ENCODE results near the gene CLIP4.

The CLIP4 gene

GRCh38 chr2:29068513-29068912 is 46.7 kb upstream of the CLIP4 start:
- no peak for TF ChIP-seq CTCF (IDR thresholded peaks at IDR 0.05; ENCODE audit: borderline replicate concordance, extremely low read depth, low read length, poor library complexity, severe bottlenecking)
- no peak for TF ChIP-seq EZH2 (IDR thresholded peaks at IDR 0.05; ENCODE audit: borderline replicate concordance, low read depth, low read length, severe bottlenecking)
- H4K20me1 ChIP-seq (ENCODE audit: insufficient read depth, low read length), result no peaks in the 10 kb centered on the region
- H3K4me2 ChIP-seq (ENCODE audit: insufficient read depth, low read length), result no peak overlapping the region
- no peak overlapping the region for H2AFZ ChIP-seq (ENCODE audit: low read depth, low read length)
- H3K9me3 ChIP-seq (ENCODE audit: insufficient read depth, low read length, severe bottlenecking), result no peaks in the 10 kb centered on the region
- DNase-seq (no peak), ATAC-seq (ENCODE audit: insufficient read depth, low read depth) (no peak)
- no peak overlapping the region for H3K27ac ChIP-seq (ENCODE audit: low read length)
- H3K9ac ChIP-seq (ENCODE audit: low read depth, low read length), result no peak overlapping the region
- H3K36me3 ChIP-seq (ENCODE audit: insufficient read depth, low read length), result no peaks in the 10 kb centered on the region
- no peaks in the 10 kb centered on the region for H3K4me1 ChIP-seq (ENCODE audit: insufficient read depth, low read length)
- no peaks in the 10 kb centered on the region for H3K79me2 ChIP-seq (ENCODE audit: insufficient read depth, low read length)
- no peak overlapping the region for H3K4me3 ChIP-seq (ENCODE audit: low read depth in 1 of 2, low read length in 2 of 2)
- H3K27me3 ChIP-seq (ENCODE audit: insufficient read depth, low read length, poor library complexity), result no peaks in the 10 kb centered on the region

- Histone ChIP-seq H3K4me3 (ENCODE audit: low read depth in 1 of 2, low read length in 2 of 2) (no peak overlapping the region), H3K36me3 (ENCODE audit: insufficient read depth, low read length) (no peaks in the 10 kb centered on the region), H3K4me2 (ENCODE audit: insufficient read depth, low read length) (no peak overlapping the region), H3K27ac (ENCODE audit: low read length) (no peak overlapping the region), H3K9me3 (ENCODE audit: insufficient read depth, low read length, severe bottlenecking) (no peaks in the 10 kb centered on the region), H4K20me1 (ENCODE audit: insufficient read depth, low read length) (no peaks in the 10 kb centered on the region), H2AFZ (ENCODE audit: low read depth, low read length) (no peak overlapping the region), H3K4me1 (ENCODE audit: insufficient read depth, low read length) (no peaks in the 10 kb centered on the region), H3K27me3 (ENCODE audit: insufficient read depth, low read length, poor library complexity) (peaks cover 4% of the 10 kb centered on the region), H3K9ac (ENCODE audit: low read depth, low read length) (no peak overlapping the region), H3K79me2 (ENCODE audit: insufficient read depth, low read length) (no peaks in the 10 kb centered on the region)
- ATAC-seq (ENCODE audit: insufficient read depth, low read depth) (no peak), DNase-seq (no peak)
- TF ChIP-seq EZH2 (IDR thresholded peaks at IDR 0.05; ENCODE audit: borderline replicate concordance, low read depth, low read length, severe bottlenecking), result no peak
- TF ChIP-seq CTCF (IDR thresholded peaks at IDR 0.05; ENCODE audit: borderline replicate concordance, extremely low read depth, low read length, poor library complexity, severe bottlenecking), result no peak
These were observed 44.7 kb upstream of the CLIP4 start for GRCh38 chr2:29070526-29070925.

GRCh38 chr2:29071032-29071975 is 43.9 kb upstream of the CLIP4 start:
- no peaks in the 10 kb centered on the region for H3K79me2 ChIP-seq (ENCODE audit: insufficient read depth, low read length)
- no peak overlapping the region for H3K27ac ChIP-seq (ENCODE audit: low read length)
- H2AFZ ChIP-seq (ENCODE audit: low read depth, low read length), result no peak overlapping the region
- H3K9ac ChIP-seq (ENCODE audit: low read depth, low read length), result no peak overlapping the region
- H3K9me3 ChIP-seq (ENCODE audit: insufficient read depth, low read length, severe bottlenecking), result no peaks in the 10 kb centered on the region
- no peaks in the 10 kb centered on the region for H4K20me1 ChIP-seq (ENCODE audit: insufficient read depth, low read length)
- no peak for DNase-seq
- H3K4me1 ChIP-seq (ENCODE audit: insufficient read depth, low read length), result no peaks in the 10 kb centered on the region
- H3K36me3 ChIP-seq (ENCODE audit: insufficient read depth, low read length), result no peaks in the 10 kb centered on the region
- H3K27me3 ChIP-seq (ENCODE audit: insufficient read depth, low read length, poor library complexity), result peaks cover 4% of the 10 kb centered on the region
- TF ChIP-seq EZH2 (IDR thresholded peaks at IDR 0.05; ENCODE audit: borderline replicate concordance, low read depth, low read length, severe bottlenecking) (no peak), CTCF (IDR thresholded peaks at IDR 0.05; ENCODE audit: borderline replicate concordance, extremely low read depth, low read length, poor library complexity, severe bottlenecking) (no peak)
- no peak overlapping the region for H3K4me3 ChIP-seq (ENCODE audit: low read depth in 1 of 2, low read length in 2 of 2)
- ATAC-seq (ENCODE audit: insufficient read depth, low read depth), result no peak
- H3K4me2 ChIP-seq (ENCODE audit: insufficient read depth, low read length), result no peak overlapping the region

Measured in DND-41 (cell line).